Measurements from ENCODE around the gene MRPL23.

The MRPL23 gene

GRCh38 chr11:1990872-1991578, 43.9 kb downstream of the MRPL23 start:
- DNase-seq (ENCODE audit: low spot score) = no peak

GRCh38 chr11:1992111-1992510, 45.0 kb downstream of the MRPL23 start:
- DNase-seq (ENCODE audit: low spot score) = no peak

- no peak for DNase-seq (ENCODE audit: low spot score)
These were observed 47.0 kb downstream of the MRPL23 start for GRCh38 chr11:1994121-1994520.

GRCh38 chr11:1997755-1998154, 50.6 kb downstream of the MRPL23 start, which contains the start of gene H19:
H19 (minus strand) TSS chr11:1997842.
- no peak for DNase-seq (ENCODE audit: low spot score)

GRCh38 chr11:1998290-1998689, 51.2 kb downstream of the MRPL23 start:
- no peak for DNase-seq (ENCODE audit: low spot score)

GRCh38 chr11:1998861-1999260, 51.7 kb downstream of the MRPL23 start:
- DNase-seq (ENCODE audit: low spot score) = no peak

- no peak for DNase-seq (ENCODE audit: low spot score)
These were observed 55.1 kb downstream of the MRPL23 start for GRCh38 chr11:2002042-2002776.

GRCh38 chr11:2002807-2003206, 55.7 kb downstream of the MRPL23 start:
- no peak for DNase-seq (ENCODE audit: low spot score)

GRCh38 chr11:2004466-2004865, 57.3 kb downstream of the MRPL23 start:
- DNase-seq (ENCODE audit: low spot score) = no peak
